AG20443 (cell line): ENCODE results near the gene TRAPPC13.
"Not testable (repeated sequence)": the region's sequence is repeated elsewhere in the genome, so short reads cannot be mapped to it uniquely, and the experiment has no call there.

ENCODE experiments used
- DNase-seq: peaks from one replicate; pipeline ENCODE4 v3.0.0; 2012; ENCODE audit warnings: low spot score, mixed read lengths

The TRAPPC13 gene, protein sequence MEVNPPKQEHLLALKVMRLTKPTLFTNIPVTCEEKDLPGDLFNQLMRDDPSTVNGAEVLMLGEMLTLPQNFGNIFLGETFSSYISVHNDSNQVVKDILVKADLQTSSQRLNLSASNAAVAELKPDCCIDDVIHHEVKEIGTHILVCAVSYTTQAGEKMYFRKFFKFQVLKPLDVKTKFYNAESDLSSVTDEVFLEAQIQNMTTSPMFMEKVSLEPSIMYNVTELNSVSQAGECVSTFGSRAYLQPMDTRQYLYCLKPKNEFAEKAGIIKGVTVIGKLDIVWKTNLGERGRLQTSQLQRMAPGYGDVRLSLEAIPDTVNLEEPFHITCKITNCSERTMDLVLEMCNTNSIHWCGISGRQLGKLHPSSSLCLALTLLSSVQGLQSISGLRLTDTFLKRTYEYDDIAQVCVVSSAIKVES

DNA sequence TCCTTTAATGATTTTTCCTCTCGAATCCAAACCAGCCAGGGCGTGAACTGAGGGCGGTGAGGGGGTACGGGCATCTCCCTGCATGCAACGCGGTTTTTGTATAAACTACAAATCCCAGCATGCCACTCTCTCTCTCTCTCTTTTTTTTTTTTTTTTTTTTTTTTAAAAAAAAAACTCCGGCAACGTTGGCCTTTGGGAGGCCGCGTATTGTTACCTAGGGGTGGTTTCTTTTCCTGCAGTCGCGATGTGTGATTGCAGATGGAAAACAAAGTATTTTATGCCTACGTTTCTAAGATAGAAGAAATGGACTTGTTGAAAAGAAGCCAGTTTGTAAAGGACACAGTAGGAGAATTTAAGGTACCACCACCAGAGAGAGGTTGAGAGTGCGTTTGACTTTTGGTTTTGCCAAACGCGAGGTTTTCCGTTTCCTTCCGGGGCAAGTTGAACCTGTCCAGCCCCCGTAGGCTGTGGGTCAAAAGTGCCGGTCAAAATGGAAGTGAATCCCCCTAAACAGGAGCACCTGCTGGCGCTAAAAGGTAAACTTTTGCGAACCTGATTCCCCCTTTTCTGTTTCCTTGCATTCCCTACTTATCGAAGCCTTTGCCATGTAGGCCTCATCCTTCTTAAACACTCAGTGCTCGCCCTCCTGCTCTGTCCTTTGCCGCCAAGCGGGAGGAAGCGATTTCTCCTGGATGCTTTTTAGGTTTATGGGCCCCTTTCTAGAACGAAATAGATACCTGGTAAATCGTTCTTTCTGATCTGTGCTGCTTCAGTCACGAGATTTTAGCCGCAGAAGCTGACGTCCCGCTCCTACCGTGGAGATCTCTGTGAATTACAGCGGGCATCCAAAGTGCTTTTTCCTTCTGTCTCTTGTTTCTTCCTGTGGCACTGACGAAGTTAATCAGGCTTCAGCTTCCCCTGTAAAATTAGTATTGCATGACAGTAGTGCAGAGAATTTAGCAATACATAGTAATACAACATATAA is at the start of gene TRAPPC13, which contains the start of gene SHLD3:
Gene TRAPPC13, plus strand, starts transcription at position 457 of the 985 bp plus-strand sequence. Its CDS starts 34 bp downstream, at position 491.
Gene SHLD3, plus strand, starts transcription at position 457 of the 985 bp plus-strand sequence. CDS start 4,561 bp downstream, outside the sequence.
- peak; percentile 81 for DNase-seq

DNA sequence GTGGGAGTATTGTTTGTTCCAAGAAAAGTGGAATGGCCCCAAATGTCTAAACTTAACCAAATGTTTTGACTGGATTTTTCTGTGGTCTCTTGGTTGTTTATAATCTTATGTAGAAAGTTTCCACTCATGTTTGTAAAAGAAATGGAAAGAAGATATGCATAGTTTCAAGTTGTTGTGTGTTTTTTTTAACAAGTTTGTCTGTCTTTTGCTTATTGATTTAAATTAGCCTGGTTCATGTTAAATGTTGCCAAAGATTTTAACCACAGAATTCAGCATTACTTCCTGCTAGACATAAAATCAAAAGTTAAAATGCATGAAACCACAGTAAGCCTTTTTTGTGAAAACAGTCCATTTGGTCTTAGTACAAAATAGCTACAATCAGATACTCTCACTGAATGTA is 47.7 kb upstream of the TRAPPC13 start:
- DNase-seq, result no peak

DNA sequence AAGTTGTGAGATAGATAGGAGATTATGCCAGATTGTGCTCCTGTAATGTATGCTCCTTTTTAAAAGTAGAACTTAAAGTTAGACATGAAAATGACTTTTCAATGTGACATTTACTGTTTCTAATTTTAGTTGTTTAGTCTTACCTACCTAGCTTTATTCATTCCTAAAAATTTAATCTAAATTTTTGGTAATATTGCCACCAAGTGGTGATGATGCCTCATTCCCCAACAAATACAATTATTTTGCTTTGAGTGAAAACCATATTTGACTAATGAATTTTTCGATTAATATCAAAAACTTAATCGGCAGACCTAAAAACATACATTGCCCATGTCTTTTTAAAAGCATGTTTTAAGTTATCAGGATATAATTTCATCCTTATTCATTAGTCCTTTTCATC is 36.1 kb upstream of the TRAPPC13 start:
- DNase-seq, result no peak

DNA sequence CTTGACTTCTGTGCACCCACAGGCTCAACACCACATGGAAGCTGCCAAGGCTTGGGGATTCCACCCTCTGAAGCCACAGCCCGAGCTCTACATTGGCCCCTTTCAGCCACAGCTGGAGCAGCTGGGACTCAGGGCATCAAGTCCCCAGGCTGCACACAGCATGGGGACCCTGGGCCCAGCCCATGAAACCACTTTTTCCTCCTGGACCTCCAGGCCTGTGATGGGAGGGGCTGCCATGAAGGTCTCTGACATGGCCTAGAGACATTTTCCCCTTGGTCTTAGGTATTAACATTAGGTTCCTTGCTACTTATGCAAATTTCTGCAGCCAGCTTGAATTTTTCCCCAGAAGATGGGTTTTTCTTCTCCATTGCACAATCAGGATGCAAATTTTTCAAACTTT is 23.1 kb upstream of the TRAPPC13 start:
- DNase-seq, result not testable (repeated sequence)

DNA sequence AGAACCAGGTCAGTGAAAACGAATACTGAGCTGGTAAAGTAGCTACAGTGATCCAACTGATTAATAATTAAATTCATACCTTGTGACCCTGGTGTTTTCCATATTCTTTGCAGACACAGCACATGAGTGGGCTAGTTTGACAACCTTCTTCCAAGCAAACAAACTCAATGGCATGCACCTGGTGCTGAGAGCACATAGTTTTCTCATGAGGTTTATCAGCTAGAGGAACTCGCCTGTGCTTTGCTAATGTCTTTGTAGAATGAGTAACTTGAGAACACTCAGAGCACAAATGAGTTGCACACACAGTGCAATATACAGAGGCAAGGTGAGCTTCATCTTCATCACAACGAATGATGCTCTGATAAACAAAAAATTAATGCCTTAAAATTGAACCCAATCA is 13.3 kb upstream of the TRAPPC13 start:
- DNase-seq, result no peak

DNA sequence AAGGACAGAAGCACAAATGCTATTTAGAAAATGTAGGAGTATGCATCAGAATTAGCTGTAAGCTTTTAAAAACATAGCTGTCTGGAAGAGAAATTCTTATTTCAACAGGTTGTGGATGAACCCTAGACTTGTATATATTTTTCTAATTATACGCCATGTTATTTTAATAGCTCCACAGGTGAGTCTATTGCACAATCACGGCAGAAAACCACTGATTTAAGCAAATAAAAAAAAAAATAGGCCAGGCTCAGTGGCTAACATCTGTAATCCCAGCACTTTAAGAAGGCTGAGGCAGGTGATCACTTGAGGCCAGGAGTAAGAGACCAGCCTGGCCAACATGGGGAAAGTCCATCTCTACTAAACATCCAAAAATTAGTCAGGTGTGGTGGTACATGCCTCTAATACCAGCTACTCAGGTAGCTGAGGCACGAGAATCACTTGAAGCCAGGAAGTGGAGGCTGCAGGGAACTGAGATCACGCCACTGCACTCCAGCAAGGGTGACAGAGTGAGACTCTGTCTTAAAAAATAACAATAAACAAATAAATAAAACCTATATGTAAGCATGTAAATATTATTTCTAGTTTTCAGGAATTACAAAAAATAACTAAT is 12.4 kb upstream of the TRAPPC13 start:
- no peak for DNase-seq

DNA sequence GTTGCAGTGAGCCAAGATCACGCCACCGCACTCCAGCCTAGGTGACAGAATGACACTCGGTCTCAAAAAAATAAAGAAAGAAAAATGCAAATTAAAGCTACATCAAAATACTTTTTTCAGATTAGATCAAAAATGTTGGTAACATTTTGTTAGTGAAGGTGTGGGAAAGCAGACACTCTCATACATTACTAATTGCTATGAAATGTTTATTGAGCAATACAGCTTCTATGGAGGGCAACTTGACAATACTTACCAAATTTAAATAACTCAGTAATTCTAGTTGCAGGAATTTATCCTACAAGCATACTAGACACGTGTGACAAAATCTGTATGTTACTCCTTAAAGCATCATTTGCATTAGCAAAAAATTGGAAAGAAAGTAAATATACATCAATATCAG is 4.8 kb upstream of the TRAPPC13 start:
- no peak for DNase-seq

DNA sequence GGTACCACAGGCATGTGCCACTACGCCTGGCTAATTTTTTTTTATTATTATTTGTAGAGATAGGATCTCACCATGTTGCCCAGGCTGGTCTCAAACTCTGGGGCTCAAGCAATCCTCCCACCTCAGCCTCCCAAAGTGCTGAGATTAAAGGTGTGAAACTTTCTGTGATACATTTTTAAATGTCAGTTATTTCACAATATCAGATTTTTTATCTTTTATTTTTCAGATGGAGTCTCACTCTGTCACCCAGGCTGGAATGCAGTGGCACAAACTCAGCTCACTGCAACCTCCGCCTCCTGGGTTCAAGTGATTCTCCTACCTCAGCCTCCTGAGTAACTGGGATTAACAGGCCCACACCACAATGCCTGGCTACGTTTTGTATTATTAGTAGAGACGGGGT is 2.9 kb upstream of the TRAPPC13 start:
- not testable (repeated sequence) for DNase-seq

DNA sequence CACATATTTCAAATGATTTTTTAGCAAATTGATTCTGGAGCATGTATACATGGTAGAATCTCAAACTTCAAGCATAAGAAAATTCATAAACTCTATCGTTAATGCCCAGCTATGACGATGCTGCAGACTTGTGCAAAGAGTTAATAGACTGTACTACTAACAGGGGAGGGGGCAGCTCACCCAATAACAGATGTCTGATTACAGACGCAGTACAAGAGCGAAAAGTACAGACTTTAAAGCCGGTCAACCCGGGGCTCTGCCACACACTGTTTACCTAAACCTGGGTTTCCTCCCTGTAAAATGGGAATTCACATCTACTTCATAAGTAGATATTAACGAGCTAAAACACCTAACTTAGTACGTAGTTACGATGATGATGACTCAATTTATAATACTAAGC is 1.3 kb upstream of the TRAPPC13 start:
- no peak for DNase-seq

DNA sequence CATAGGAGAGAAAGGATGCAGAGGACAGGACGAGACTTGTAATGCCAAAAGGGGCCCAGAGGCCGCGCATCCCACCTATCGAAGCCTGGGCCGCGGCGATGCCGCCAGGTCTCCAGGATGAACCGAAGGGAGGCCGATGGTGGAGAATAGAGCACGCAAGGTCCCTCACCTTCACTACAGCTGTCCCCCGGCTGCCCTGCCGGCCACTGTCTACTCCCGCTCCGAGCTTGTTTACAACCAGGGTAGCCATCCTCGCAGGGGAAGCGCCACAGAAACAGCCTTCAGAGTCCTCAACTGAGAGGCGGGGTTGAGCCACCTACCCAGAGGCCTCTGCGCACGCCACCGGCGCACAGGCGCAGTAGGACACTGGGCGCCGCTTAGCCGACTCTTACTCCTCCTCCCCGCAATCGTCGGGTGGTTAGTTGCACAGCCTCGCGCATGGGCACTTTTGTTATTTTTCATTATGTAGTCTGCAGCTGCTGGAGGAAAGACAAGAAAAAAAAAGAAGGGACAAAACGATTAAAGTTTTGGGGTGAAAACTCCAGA is 729 bp upstream of the TRAPPC13 start, which contains the start of gene TRIM23:
Gene TRIM23, minus strand, starts transcription at position 309 of the 546 bp plus-strand sequence. Its CDS starts 59 bp downstream, at position 250.
- peak; percentile 97 for DNase-seq

DNA sequence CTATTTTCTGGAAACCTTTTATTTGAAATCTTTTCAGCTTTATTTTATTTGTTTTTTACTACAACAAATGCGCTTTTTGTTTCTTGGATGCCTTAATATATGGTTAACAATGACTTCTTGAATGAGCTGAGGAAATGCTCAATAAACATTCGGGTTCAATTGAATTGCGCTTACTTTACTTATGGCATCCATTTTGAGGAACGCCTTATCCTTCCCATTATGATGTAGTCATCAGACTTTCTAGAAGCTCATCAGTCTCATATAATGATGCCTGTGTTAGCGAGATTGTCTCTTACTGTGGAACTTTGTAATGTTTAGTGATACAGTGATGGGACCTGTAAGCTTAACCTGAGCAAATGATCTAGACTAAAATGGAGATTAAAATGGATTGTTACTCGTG is 916 bp downstream of the TRAPPC13 start:
- no peak for DNase-seq

DNA sequence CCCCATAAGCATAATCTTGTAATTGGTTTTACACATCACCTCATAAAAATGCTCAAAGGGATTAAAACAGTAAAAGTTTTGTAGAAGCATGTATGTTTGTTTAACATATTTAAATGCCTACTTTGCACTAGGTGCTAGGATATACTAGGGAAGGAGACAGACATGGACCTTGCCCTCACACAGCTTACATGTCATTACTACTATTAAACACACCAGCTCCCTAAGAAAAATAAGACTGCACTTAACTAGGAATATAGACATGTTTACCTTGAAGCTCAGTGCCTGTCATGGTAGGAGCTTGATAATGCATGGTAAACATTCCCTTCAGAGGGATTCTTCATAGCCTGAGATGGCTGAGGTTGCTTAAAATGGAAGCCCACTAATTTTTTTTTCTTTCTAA is 6.2 kb downstream of the TRAPPC13 start:
- DNase-seq, result no peak

DNA sequence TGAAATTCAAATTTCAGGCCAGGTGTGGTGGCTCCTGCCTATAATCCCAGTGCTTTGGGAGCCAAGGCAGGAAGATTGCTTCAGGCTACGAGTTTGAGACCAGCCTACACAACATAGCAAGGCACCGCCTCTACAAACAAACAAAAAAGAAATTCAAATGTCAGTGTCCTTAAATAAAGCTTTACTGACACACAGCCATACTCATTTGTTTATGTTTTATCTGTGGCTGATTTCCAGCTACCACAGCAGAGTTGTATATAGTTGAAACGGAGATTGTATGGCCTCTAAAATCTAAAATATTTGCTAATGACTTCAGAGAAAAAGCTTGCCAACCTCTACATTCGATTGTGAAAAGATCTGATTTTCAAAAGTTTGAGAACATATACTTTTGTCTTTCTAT is 15.4 kb downstream of the TRAPPC13 start:
- no peak for DNase-seq

DNA sequence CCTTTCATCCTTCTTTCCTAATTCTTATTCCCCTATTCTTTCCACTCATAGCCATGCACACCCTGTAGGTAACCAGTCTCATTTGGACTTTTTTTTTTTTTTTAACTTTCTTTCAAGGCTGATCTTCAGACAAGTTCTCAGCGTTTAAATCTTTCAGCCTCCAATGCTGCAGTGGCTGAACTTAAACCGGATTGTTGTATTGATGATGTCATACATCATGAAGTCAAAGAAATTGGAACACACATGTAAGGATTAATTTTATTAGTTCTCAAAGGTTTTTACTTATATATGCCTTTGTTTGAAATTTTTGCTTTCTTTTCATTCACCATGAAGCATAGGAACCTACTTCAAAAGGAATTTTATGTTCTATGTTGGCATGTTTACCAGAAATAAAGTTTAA is 22.1 kb downstream of the TRAPPC13 start:
- DNase-seq, result no peak

DNA sequence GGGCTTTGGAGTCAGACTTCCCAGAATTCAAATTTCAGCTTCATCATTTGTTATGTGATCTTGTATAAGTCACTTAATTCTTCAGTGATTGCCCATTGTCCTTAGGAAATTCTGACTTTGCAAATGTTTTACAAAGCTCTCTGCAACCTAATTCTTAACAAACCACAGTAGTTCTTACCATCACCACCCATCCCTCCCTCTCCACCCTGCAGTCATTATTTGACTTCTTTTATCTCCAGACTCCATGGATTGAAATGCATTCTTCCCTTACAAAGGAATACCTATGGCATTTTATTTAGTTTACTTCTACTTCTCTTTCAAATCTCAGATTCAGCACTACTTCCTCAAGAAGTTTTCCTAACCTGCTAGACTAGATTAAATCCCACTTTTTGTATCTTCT is 23.1 kb downstream of the TRAPPC13 start:
- no peak for DNase-seq

DNA sequence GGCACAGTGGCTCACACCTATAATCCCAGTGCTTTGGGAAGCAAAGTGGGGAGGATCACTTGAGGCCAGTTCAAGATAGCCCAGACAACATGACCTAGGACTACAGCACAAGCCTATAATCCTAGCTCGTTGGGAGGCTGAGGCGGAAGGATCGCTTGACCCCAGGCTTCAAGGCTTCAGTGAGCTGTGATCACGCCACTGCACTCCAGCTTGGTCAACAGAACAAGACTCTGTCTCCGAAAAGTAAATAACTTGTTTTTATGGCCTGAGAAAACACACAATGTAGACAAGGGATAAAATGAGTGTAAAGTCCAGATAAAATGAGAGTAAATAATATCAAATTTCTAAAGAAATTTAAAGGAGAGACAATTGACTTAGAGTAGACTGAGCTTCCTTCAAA is 26.3 kb downstream of the TRAPPC13 start:
- DNase-seq, result no peak

DNA sequence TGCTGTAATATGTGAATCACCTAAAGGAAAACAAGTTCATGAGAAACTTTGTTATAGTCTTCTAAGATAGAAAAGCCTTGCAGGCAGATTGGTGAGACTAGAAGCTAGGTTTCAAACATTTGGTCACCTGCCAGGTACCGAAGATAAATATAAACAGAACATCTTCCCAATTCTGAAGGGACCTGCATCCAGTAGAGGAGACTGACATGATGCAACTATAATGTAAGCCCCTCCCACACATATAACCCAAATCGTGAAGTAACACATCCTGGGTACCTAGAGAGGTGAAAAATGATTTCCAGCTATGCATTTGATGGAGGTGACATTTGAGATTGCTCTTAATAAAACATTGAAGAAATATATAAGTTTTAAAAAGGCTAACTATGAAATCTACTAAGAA is 29.9 kb downstream of the TRAPPC13 start:
- no peak for DNase-seq

DNA sequence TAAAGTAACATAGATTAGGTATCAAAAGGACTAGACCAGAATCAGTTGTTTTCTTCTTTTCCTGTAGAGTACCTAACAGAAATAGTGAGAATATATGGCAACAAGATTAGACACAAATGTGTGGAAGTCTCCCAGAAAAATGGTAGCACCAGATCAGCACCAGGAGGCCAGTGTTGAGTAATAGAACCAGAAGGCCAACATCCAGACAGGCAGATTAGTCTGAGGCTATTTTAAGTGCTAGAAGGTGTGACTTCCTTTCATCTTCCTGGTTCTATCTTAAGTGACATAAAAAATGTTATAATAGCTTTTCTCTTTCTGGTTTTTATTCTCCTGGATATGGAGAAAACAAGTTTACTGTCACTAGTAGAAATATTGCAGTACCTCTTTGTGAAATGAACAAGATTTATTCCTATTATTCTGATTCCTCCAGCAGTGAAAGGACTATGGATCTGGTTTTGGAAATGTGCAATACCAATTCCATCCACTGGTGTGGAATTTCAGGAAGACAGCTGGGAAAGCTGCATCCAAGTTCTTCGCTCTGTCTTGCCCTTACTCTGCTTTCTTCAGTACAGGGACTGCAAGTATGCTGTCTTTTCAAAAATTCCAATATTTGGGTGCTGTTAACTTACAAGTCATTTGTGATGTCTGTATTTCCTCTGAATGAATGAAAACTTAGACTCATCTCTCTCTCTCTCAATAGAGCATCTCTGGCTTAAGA is 39.1 kb downstream of the TRAPPC13 start:
- DNase-seq, result peak; percentile 25

DNA sequence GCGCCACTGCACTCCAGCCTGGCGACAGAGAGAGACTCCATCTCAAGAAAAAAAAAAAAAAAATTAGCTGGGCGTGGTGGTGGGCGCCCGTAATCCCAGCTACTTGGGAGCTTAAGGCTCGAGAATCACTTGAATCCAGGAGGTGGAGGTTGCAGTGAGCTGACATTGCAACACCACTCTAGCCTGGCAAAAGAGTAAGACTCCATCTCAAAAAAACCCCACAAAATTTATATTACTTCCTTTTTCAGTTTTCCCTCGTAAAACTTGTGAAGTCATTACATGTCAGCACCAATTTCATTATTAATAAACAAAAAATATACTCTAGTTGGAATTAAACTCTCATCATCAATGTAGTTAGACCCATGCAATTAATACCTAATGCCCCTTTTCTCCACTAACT is 43.9 kb downstream of the TRAPPC13 start:
- DNase-seq, result no peak

DNA sequence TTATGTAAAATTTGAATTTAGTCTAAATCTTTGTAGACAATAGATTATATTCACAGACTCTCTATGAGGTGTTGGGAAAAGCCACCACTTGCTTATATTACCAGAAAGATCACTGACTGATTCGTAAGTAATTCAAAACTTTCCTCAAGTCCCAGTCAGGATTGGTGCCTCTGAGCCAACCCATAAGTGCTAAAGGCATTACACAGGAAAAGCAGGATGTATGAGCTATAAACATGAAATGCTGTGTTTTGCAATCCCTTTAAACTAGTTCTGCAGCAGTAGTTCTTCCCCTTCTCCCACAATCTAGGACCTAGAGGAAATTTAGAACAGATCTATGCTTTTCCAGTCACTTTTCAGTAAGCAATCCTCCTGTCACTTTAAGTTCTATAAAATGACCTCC is 48.0 kb downstream of the TRAPPC13 start:
- peak; percentile 39 for DNase-seq

DNA sequence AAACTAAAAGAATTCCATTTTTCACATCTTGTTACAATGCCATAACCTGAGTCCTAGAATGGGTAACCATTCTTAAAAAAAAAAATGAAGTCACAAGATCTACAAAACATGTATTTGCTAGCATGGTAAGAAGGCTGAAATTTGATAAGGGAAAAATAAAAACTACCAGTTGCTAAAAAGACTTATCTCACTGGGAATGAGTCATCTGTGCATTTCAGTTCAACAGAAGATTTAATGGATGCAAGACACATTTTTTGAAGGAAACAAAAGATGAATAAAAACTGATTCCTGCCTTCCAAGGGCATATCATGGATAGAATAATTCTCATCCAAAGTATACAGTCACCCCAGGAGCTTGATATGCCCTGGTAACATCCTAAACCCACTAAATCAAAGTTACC is 49.9 kb downstream of the TRAPPC13 start:
- DNase-seq, result no peak
